Uterus (tissue), 2 donors: ENCODE data around the gene CAPS.
A peak's percentile ranks its signal among the peaks of the same experiment; 100 is the strongest.

Source experiments
- POLR2A ChIP-seq, 2 donors: fragments of 450-650 bp; IDR thresholded peaks; one replicate each; pipeline ENCODE4 v1.6.1; 2016; ENCODE audit warnings: antibody characterized with exemption in 2 of 2, mild to moderate bottlenecking in 1 of 2, moderate library complexity in 1 of 2
- TF ChIP-seq, protein P1 (sequence below), 4 experiments: fragments of 200-600 bp in 2 of 4; fragments of 450-650 bp in 2 of 4; sonication (generic) in 2 of 4; IDR thresholded peaks; one replicate each; pipeline ENCODE4 v1.5.1; 2016 to 2019; ENCODE audit warnings: antibody characterized with exemption in 4 of 4, mild to moderate bottlenecking in 2 of 4, moderate library complexity in 1 of 4

DNA sequence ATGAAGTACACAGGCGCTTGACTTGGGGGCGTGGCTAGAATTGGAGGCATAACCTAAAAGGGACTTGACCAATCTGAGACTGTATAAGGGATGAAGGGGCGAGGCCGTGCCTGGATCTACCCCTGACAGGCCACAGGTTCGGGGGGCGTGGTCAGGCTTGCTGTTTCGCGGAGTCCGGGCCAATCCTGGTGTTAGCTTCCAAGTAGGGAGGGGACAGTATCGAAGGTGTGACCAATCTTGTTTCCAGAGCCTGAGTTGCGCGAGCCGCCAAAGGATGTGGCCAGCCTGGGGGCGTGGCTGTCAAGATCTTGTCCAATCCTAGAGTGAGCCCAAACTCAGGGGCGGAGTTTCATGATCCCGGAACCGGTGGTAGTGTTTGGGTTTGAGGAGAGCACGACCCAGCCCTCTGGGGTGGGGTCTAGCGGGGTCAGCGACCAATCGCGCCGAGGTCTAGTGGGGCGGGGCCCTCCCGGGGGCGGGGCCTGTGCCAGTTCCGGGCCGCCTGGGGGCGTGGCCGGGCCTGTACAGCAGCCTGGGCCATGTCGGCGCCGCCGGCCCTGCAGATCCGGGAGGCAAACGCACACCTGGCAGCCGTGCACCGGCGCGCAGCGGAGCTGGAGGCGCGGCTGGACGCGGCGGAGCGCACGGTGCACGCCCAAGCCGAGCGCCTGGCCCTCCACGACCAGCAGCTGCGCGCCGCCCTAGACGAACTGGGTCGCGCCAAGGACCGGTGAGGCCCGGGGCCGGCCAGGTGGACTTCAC is 9.5 kb upstream of the CAPS start, which contains the start of gene VMAC:
- TF ChIP-seq, protein P1, sequence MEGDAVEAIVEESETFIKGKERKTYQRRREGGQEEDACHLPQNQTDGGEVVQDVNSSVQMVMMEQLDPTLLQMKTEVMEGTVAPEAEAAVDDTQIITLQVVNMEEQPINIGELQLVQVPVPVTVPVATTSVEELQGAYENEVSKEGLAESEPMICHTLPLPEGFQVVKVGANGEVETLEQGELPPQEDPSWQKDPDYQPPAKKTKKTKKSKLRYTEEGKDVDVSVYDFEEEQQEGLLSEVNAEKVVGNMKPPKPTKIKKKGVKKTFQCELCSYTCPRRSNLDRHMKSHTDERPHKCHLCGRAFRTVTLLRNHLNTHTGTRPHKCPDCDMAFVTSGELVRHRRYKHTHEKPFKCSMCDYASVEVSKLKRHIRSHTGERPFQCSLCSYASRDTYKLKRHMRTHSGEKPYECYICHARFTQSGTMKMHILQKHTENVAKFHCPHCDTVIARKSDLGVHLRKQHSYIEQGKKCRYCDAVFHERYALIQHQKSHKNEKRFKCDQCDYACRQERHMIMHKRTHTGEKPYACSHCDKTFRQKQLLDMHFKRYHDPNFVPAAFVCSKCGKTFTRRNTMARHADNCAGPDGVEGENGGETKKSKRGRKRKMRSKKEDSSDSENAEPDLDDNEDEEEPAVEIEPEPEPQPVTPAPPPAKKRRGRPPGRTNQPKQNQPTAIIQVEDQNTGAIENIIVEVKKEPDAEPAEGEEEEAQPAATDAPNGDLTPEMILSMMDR (IDR thresholded peaks at IDR 0.05), result no peak
- peak in 1 of 2 donors; percentile 68 for TF ChIP-seq POLR2A (IDR thresholded peaks at IDR 0.05)
